Suprapubic skin (tissue), 4 donors: ENCODE measurements around the gene GALNT18.

Experiments used
- CTCF ChIP-seq, 2 donors: fragments of 200-600 bp in 1 of 2; fragments of 450-650 bp in 1 of 2; sonication (generic) in 1 of 2; IDR thresholded peaks; one replicate each; pipeline ENCODE4 v1.5.1; 2016 to 2019; ENCODE audit warnings: antibody characterized with exemption in 2 of 2, mild to moderate bottlenecking in 1 of 2, moderate library complexity in 1 of 2
- EP300 ChIP-seq: sonication (generic); formaldehyde crosslinking; IDR thresholded peaks from one replicate; pipeline ENCODE4 v1.6.1; 2017; ENCODE audit warnings: antibody characterized with exemption
- POLR2A ChIP-seq, 2 donors: fragments of 450-650 bp; IDR thresholded peaks; one replicate each; pipeline ENCODE4 v1.6.1; 2017; ENCODE audit warnings: antibody characterized with exemption in 2 of 2, mild to moderate bottlenecking in 2 of 2, moderate library complexity in 2 of 2
- POLR2AphosphoS5 ChIP-seq, 3 donors: sonication (generic); formaldehyde crosslinking; IDR thresholded peaks; one replicate each; pipeline ENCODE4 v1.6.1; 2017; ENCODE audit warnings: antibody characterized with exemption in 3 of 3

GRCh38 chr11:11351042-11351586 lies 270.7 kb downstream of the GALNT18 start:
- TF ChIP-seq CTCF (IDR thresholded peaks at IDR 0.05) (no peak), POLR2A (IDR thresholded peaks at IDR 0.05) (no peak), EP300 (no peak), POLR2AphosphoS5 (IDR thresholded peaks at IDR 0.05) (no peak)
